SH-SY5Y (cell line): ENCODE results near the gene ARHGEF11.

Source experiments
- GATA2 ChIP-seq: IDR thresholded peaks from 2 replicates; pipeline ENCODE4 v1.6.1; 2011; ENCODE audit warnings: mild to moderate bottlenecking, low read depth, low read length
- GATA3 ChIP-seq: IDR thresholded peaks from 2 replicates; pipeline ENCODE4 v1.6.1; 2011; ENCODE audit warnings: low read depth, mild to moderate bottlenecking, low read length, moderate library complexity

- no peak for TF ChIP-seq GATA3
- TF ChIP-seq GATA2 = no peak
Observed at GRCh38 chr1:156939786-156940334, 105.7 kb downstream of the ARHGEF11 start.
